Thyroid gland (tissue), 4 donors: Measurements from ENCODE around the gene CHCHD6.

Source experiments
- POLR2A ChIP-seq, 2 donors: fragments of 450-650 bp; IDR thresholded peaks; one replicate each; pipeline ENCODE4 v1.6.1; 2017; ENCODE audit warnings: antibody characterized with exemption in 2 of 2, mild to moderate bottlenecking in 2 of 2, moderate library complexity in 1 of 2
- TF ChIP-seq, protein P1 (sequence below), 6 experiments: fragments of 200-600 bp in 3 of 6; fragments of 450-650 bp in 3 of 6; sonication (generic) in 3 of 6; IDR thresholded peaks; one replicate each; pipeline ENCODE4 v1.5.1; 2016 to 2019; ENCODE audit warnings: antibody characterized with exemption in 6 of 6, mild to moderate bottlenecking in 2 of 6, inconsistent platforms in 1 of 6, moderate library complexity in 1 of 6

DNA sequence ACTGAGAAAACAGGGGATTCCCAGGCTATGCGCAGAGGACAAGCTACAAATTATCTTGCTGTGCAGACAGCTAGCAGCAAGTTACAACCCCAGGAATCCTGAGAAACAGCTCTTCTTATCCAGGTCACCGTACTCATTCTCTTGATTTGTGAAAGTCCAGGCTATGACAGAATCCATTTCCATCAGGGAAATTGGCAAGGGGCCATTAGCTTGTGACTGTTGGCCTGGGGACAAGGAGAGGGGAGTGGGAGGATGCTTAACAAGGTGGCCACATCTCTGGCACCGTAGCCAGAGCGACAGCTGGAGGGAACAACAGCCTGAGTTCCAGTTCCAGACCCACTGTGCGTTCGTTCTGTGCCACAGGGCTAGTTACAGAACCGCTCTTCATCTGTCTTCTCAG, 233.9 kb downstream of the CHCHD6 start:
- TF ChIP-seq, protein P1, sequence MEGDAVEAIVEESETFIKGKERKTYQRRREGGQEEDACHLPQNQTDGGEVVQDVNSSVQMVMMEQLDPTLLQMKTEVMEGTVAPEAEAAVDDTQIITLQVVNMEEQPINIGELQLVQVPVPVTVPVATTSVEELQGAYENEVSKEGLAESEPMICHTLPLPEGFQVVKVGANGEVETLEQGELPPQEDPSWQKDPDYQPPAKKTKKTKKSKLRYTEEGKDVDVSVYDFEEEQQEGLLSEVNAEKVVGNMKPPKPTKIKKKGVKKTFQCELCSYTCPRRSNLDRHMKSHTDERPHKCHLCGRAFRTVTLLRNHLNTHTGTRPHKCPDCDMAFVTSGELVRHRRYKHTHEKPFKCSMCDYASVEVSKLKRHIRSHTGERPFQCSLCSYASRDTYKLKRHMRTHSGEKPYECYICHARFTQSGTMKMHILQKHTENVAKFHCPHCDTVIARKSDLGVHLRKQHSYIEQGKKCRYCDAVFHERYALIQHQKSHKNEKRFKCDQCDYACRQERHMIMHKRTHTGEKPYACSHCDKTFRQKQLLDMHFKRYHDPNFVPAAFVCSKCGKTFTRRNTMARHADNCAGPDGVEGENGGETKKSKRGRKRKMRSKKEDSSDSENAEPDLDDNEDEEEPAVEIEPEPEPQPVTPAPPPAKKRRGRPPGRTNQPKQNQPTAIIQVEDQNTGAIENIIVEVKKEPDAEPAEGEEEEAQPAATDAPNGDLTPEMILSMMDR (IDR thresholded peaks at IDR 0.05): no peak
- TF ChIP-seq POLR2A (IDR thresholded peaks at IDR 0.05): no peak
